OCI-LY1 (cell line): ENCODE data around the gene ESYT2.

Source experiments
- H2AFZ ChIP-seq: fragments of 200-600 bp; sonication (generic), shearing (Covaris generic); 2 replicates; pipeline ENCODE4 v1.6.0; 2014; ENCODE audit warnings: antibody characterized with exemption, mild to moderate bottlenecking, low read length
- H3F3A ChIP-seq: fragments of 200-600 bp; sonication (generic), shearing (Covaris generic); 2 replicates; pipeline ENCODE4 v1.6.0; 2014; ENCODE audit warnings: mild to moderate bottlenecking, antibody characterized with exemption, low read length, moderate library complexity; ENCODE audit not compliant: insufficient read depth
- H3K27ac ChIP-seq: fragments of 200-600 bp; sonication (generic); 2 replicates; pipeline ENCODE4 v1.5.1; 2014; ENCODE audit warnings: low read length, mixed run types, mild to moderate bottlenecking, low read depth; ENCODE audit not compliant: poor library complexity, severe bottlenecking
- H3K27me3 ChIP-seq: fragments of 200-600 bp; sonication (generic); 2 replicates; pipeline ENCODE4 v1.6.0; 2014; ENCODE audit warnings: antibody characterized with exemption, mild to moderate bottlenecking, low read length, moderate library complexity; ENCODE audit not compliant: insufficient read depth
- H3K36me3 ChIP-seq: fragments of 200-600 bp; sonication (generic); 2 replicates; pipeline ENCODE4 v1.6.1; 2014; ENCODE audit warnings: mild to moderate bottlenecking, antibody characterized with exemption, low read length, moderate library complexity, mixed read lengths; ENCODE audit not compliant: insufficient read depth
- H3K4me1 ChIP-seq: fragments of 200-600 bp; sonication (generic); 2 replicates; pipeline ENCODE4 v1.5.1; 2014; ENCODE audit warnings: mild to moderate bottlenecking, low read length, moderate library complexity; ENCODE audit not compliant: insufficient read depth, severe bottlenecking
- H3K4me2 ChIP-seq: fragments of 200-600 bp; sonication (generic), shearing (Covaris generic); 2 replicates; pipeline ENCODE4 v1.6.1; 2014; ENCODE audit warnings: low read length
- H3K4me3 ChIP-seq: fragments of 200-600 bp; sonication (generic); 2 replicates; pipeline ENCODE4 v1.5.1; 2014; ENCODE audit warnings: low read length, low read depth, mild to moderate bottlenecking, mixed read lengths; ENCODE audit not compliant: poor library complexity, severe bottlenecking
- H3K79me2 ChIP-seq: fragments of 200-600 bp; shearing (Covaris generic); 2 replicates; pipeline ENCODE4 v1.6.1; 2016; ENCODE audit warnings: mixed run types, low read length, mixed read lengths; ENCODE audit not compliant: insufficient read depth
- H3K9ac ChIP-seq: fragments of 200-600 bp; sonication (generic), shearing (Covaris generic); 2 replicates; pipeline ENCODE4 v1.6.1; 2014; ENCODE audit warnings: mild to moderate bottlenecking, low read length, mixed read lengths
- H3K9me2 ChIP-seq: fragments of 200-600 bp; sonication (generic), shearing (Covaris generic); 2 replicates; pipeline ENCODE4 v1.6.1; 2014; ENCODE audit warnings: low read depth, mild to moderate bottlenecking, low read length, mixed read lengths
- H3K9me3 ChIP-seq: fragments of 200-600 bp; shearing (Covaris generic); 2 replicates; pipeline ENCODE4 v1.6.1; 2014; ENCODE audit warnings: low read length, mixed read lengths
- H4K20me1 ChIP-seq: fragments of 200-600 bp; sonication (generic), shearing (Covaris generic); 2 replicates; pipeline ENCODE4 v1.6.0; 2016; ENCODE audit warnings: mild to moderate bottlenecking, low read length; ENCODE audit not compliant: insufficient read depth
- EZH2 ChIP-seq: fragments of 200-600 bp; sonication (generic), shearing (Covaris generic); IDR thresholded peaks from 2 replicates; pipeline ENCODE4 v1.8.0; 2017; ENCODE audit warnings: borderline replicate concordance, mixed run types, mild to moderate bottlenecking, antibody characterized with exemption, low read length, moderate library complexity, mixed read lengths
- TF ChIP-seq, protein P1 (sequence below): fragments of 200-600 bp; sonication (generic), shearing (Covaris generic); IDR thresholded peaks from 2 replicates; pipeline ENCODE4 v1.5.1; 2017; ENCODE audit warnings: mild to moderate bottlenecking, antibody characterized with exemption, low read length, moderate library complexity, mixed read lengths

The ESYT2 gene

DNA sequence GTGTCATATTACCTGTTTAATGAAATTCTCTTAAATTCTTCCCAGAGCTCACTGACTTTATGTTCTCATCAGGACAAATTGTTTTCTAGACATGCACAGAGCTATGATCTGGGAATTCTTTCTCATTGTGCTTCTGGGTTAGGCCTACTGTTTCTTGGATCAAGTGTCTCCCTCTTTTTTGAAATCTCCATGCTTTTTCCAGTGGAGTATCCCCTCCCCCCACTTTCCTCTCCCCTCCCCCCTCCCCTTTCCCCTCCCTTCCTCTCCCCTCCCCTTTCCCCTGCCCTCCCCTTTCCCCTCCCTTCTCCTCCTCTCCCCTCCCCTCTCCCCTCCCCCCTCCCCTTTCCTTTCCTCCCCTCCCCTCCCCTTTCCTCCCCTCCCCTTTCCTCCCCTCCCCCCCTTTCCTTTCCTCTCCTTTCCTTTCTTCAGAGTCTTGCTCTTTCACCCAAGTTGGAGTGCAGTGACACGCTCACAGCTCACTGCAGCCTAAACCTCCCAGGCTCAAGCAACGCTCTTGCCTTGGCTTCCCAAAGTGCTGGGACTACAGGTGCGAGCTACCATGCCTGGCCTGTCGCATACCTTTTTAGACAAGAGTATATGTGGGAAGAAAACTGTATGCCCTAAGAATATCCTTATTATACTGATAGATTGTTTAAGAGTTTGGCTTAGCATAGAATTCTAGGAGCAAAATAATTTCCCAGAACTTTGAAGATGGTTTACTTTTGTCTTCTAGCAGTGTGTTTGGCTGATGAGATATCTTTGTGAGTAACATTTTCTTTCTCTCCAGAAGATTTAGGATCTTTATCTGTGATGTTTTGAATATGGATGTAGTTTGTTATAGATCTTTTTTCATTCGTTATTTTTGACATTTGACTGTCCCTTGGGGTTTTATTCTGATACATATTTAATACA lies 29.5 kb upstream of the ESYT2 start:
- Histone ChIP-seq H3K36me3 (0 out of 2 replicates have a peak, but pooled peaks cover 3% of the 10 kb centered on the region), H3F3A (peaks cover 7% of the 10 kb centered on the region; the same call in 1 of the 2 replicates), H3K4me3 (no peak overlapping the region), H3K27ac (no peak overlapping the region), H3K79me2 (0 out of 2 replicates have a peak, but pooled peaks cover 3% of the 10 kb centered on the region), H3K9me2 (no peaks in the 10 kb centered on the region), H3K9me3 (no peaks in the 10 kb centered on the region), H4K20me1 (no peaks in the 10 kb centered on the region), H3K27me3 (no peaks in the 10 kb centered on the region), H3K9ac (no peak overlapping the region), H2AFZ (no peak overlapping the region), H3K4me2 (no peak overlapping the region), H3K4me1 (peaks cover 30% of the 10 kb centered on the region)
- no peak for TF ChIP-seq EZH2
- TF ChIP-seq, protein P1, sequence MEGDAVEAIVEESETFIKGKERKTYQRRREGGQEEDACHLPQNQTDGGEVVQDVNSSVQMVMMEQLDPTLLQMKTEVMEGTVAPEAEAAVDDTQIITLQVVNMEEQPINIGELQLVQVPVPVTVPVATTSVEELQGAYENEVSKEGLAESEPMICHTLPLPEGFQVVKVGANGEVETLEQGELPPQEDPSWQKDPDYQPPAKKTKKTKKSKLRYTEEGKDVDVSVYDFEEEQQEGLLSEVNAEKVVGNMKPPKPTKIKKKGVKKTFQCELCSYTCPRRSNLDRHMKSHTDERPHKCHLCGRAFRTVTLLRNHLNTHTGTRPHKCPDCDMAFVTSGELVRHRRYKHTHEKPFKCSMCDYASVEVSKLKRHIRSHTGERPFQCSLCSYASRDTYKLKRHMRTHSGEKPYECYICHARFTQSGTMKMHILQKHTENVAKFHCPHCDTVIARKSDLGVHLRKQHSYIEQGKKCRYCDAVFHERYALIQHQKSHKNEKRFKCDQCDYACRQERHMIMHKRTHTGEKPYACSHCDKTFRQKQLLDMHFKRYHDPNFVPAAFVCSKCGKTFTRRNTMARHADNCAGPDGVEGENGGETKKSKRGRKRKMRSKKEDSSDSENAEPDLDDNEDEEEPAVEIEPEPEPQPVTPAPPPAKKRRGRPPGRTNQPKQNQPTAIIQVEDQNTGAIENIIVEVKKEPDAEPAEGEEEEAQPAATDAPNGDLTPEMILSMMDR, result no peak

DNA sequence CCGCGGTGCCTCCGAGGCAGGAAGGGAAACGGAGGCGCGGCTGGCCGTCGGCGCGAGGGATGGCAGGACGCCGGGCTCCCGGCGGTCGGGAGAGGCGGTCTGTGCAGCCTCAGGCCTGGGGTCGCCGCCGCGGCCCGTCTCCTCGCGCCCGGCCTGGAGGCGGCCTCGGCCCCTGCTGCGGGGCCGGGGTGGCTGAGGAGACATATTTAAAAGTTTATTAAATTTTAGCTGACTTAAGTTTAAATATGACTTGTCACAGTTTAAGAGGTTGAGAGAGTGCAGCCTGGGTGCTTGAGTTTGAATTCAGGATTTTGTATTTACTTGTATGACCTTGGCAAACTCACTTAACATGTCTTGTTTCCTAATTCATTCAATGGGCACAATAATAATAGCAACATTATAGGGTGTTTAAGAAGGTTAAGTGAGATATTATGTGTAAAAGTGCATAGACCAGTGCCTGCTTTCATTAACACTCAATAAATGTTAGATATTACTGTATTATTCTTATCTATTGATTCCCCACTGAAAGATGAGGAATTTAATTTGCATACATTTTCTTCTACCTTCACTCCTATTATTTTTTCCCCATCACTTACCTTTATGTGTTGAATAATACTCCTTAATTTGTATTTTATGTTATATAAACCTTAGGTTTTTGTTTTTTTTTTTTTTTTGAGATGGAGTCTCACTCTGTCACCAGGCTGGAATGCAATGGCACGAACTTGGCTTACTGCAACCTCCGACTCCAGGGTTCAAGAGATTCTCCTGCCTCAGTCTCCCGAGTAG lies 27.8 kb upstream of the ESYT2 start:
- Histone ChIP-seq H3K9ac (peak overlapping the region; percentile 75), H3K9me3 (no peaks in the 10 kb centered on the region), H3K4me3 (peak overlapping the region; percentile 85), H3K4me1 (peaks cover 28% of the 10 kb centered on the region), H3K9me2 (no peaks in the 10 kb centered on the region), H3K36me3 (0 out of 2 replicates have a peak, but pooled peaks cover 3% of the 10 kb centered on the region), H3K27ac (no peak overlapping the region), H3K79me2 (0 out of 2 replicates have a peak, but pooled peaks cover 3% of the 10 kb centered on the region), H4K20me1 (no peaks in the 10 kb centered on the region), H2AFZ (no peak overlapping the region), H3K4me2 (peak overlapping the region; percentile 70), H3F3A (peaks cover 7% of the 10 kb centered on the region; the same call in 1 of the 2 replicates), H3K27me3 (no peaks in the 10 kb centered on the region)
- no peak for TF ChIP-seq EZH2
- TF ChIP-seq, protein P1, result no peak

DNA sequence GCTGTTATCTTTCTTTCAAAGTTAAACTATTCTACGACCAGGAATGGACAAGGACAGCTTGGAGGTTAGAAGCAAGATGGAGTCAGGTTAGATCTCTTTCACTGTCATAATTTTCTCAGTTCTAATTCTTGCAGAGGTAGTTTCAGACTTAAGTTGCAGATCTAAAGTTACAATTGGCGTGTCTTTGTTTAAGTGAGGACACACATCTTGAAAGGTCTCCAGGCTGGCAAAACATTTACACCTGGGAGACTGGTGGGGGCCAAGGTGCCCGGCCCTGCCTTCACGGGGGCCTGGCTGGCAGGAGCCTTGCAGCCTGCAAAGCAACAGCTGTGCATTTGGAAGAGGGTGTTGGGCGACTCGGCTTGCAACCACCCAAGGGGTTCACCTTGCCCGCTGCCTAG lies 25.4 kb upstream of the ESYT2 start:
- Histone ChIP-seq H3K9ac (no peak overlapping the region), H2AFZ (no peak overlapping the region), H3K4me2 (no peak overlapping the region)

More for the DNA sequence above, 25.4 kb upstream of the ESYT2 start:
- no peaks in the 10 kb centered on the region for H4K20me1 ChIP-seq
- no peaks in the 10 kb centered on the region for H3K36me3 ChIP-seq
- peaks cover 23% of the 10 kb centered on the region for H3K4me1 ChIP-seq
- H3K27me3 ChIP-seq, result peaks cover 2% of the 10 kb centered on the region; the same call in 1 of the 2 replicates
- H3K27ac ChIP-seq, result no peak overlapping the region
- peaks cover 7% of the 10 kb centered on the region; the same call in 1 of the 2 replicates for H3F3A ChIP-seq
- no peaks in the 10 kb centered on the region for H3K9me2 ChIP-seq
- no peak overlapping the region for H3K4me3 ChIP-seq
- H3K79me2 ChIP-seq, result 0 out of 2 replicates have a peak, but pooled peaks cover 3% of the 10 kb centered on the region
- no peaks in the 10 kb centered on the region for H3K9me3 ChIP-seq
- TF ChIP-seq EZH2, result no peak
- TF ChIP-seq, protein P1, result no peak
